ENCODE data around the gene FGF2.
"Not testable (repeated sequence)": the region's sequence is repeated elsewhere in the genome, so short reads cannot be mapped to it uniquely, and the experiment has no call there.

Gene FGF2

DNA sequence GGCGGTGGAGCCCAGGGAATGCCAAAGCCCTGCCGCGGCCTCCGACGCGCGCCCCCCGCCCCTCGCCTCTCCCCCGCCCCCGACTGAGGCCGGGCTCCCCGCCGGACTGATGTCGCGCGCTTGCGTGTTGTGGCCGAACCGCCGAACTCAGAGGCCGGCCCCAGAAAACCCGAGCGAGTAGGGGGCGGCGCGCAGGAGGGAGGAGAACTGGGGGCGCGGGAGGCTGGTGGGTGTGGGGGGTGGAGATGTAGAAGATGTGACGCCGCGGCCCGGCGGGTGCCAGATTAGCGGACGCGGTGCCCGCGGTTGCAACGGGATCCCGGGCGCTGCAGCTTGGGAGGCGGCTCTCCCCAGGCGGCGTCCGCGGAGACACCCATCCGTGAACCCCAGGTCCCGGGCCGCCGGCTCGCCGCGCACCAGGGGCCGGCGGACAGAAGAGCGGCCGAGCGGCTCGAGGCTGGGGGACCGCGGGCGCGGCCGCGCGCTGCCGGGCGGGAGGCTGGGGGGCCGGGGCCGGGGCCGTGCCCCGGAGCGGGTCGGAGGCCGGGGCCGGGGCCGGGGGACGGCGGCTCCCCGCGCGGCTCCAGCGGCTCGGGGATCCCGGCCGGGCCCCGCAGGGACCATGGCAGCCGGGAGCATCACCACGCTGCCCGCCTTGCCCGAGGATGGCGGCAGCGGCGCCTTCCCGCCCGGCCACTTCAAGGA lies at the start of gene FGF2:
Gene FGF2 (plus strand): TSS at position 279 of the 705 bp plus-strand sequence. CDS start 344 bp downstream, at position 623.
- DNase-seq = no peak

DNA sequence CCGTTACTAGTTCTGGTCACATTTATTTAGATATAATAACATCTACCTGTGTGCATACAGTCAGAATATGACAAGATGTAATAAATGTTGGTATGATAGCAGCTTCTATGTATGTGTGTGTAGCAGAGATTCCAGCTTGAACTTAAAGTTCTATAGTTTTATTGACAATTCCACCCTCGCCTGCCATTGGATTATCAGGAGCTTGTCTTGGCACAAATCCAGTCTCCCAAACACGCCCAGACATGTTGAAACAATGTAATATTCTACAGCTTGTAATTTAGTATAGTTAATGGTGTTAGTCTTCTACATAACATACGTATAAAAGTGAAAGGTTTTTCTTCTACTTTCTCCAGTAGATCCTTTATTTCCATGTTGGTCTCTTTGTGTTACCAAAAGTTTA lies 49.7 kb upstream of the FGF2 start:
- DNase-seq = no peak

DNA sequence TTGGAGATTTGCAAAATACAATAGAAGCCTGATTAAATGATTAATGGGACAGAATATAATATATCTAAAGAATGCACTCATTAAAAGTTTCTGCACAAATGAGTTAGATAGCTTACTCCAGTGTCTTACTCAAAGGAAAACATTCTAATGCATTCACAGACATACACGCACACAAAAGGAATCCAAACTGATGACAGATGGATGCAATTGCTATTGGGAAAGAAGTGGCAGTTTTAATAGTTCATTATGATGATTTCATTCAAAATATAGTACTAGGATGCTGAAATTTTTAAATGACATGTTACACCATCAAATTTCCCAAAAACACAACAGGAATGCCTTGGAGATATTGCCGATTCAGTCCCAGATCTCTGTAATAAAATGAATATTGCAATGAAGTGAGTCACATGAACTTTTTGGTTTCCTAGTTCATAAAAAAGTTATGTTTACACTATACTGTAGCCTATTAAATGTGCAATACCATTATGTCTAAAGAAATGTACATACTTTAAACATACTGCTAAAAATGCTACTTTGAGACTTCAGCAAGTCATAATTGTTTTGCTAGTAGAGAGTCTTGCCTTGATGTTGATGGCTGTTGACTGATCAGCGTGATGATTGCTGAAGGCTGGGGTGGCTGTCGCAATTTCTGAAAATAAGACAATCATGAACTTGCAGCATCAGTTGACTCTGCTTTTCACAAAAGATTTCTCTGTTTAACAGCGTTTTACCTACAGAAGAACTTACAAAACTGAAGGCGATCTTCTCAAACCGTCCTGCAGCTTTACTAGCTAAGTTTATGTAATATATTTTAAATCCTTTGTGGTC lies 48.6 kb upstream of the FGF2 start:
- DNase-seq = no peak

DNA sequence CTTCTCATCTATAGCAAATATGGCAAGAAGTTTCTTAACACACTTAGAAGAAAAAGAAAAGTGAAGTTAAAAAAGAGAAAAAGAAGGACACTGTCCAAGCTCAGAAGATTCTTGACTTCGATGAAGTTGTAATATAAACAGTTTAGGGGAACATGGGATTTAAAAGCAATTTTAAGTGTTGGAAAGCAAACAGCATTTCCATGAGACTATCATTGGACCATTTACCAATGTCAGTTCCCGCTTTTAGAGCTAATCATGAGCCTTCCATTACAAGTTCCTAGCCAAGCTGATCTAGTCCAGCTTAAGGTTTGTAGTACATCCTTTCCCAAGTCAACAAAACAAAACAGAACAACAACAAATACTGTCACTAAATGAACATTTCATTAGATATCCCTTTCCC lies 45.1 kb upstream of the FGF2 start:
- no peak for DNase-seq

DNA sequence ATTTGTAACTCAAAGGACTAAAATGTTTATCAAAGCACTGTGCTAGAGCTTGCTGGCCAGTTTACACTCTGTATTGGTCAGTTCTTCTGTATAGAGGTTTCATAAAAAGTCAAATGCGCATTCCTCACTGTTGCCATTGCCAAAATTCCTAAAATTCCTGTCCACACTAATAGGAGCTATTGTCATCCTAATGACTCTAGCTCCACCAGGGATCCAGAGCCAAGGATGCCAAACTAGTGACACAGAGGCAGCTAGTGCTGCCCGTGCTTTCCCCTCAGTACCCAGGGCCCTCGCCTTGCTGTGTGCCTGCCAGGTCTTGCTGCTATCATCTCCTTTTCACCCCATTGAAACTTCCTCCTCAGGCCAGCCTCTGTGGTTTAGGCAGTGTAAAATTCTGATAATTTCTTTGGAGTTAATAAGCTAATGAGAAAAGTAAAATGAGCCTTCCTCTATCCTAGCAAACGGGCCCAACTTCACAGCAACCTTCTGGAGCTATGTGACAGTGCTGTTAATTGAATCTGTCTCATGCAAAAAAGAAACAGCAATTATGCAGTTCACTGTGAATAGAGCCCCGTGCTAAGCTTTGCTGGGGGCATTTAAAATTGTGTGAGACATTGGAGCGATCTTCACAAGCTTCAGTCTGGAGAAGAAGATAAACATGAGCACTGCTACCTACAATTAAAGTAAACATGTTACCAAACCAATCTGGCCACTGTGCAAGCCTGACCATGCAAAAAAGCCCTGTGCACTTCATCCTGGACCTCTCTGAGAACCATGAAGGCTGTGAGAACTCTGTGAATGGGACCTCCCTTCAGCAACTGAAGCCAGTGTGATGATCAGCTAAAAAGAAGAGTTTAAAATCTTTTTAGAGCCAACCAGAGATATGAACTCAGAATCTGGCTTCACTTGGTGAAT lies 43.1 kb upstream of the FGF2 start:
- DNase-seq = no peak

DNA sequence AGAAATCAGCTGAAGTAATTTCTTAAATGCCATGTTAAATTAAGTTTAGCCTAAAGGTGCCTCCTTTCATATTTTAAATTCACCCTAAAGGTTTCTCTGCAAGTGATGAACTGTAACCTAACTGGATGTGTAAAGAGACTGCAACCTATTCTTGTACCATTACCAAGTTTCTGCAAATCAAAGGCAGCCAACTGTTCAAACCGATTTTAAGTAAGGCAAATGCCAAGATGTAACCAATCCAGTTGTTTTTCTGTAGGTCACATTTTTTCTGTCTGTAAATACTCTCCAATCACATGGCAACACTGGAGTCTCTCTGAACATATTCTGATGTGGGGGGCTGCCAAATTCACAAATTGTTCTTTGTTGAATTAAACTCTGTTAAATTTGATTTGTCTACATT lies 42.4 kb upstream of the FGF2 start:
- DNase-seq = no peak

DNA sequence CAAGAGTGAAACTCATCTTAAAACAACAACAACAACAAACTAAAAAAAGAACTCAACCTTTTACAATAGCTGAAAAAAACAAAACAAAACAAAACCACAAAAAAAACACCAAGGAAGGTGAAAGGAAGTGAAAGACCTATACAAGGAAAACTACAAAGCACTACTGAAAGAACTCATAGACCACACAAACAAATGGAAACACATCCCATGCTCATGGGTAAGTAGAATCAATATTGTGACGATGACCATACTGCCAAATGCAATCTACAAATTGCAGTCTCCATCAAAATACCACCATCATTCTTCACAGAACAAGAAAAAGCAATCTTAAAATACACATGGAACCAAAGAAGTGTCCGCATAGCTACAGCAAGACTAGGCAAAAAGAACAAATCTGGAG lies 41.5 kb upstream of the FGF2 start:
- DNase-seq = no peak

DNA sequence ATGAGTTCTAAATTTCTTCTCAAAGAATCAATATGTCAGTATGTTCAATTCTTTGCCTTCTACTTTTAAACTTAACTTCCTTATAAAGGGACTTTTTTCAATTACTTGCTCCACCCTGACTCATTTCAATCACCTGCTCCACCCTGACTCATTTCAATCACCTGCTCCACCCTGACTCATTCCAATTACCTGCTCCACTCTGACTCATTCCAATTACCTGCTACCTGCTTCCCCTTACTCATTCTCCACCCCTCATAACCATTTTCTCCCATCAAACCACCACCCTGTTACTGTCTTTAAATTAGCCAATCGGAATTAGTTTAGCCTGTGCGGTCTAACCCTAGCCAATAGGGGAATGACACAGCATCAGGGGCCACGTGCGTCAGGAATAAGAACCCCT lies 40.3 kb upstream of the FGF2 start:
- not testable (repeated sequence) for DNase-seq

- not testable (repeated sequence) for DNase-seq
Measured at GRCh38 chr4:122786920-122787319, 39.7 kb upstream of the FGF2 start.

DNA sequence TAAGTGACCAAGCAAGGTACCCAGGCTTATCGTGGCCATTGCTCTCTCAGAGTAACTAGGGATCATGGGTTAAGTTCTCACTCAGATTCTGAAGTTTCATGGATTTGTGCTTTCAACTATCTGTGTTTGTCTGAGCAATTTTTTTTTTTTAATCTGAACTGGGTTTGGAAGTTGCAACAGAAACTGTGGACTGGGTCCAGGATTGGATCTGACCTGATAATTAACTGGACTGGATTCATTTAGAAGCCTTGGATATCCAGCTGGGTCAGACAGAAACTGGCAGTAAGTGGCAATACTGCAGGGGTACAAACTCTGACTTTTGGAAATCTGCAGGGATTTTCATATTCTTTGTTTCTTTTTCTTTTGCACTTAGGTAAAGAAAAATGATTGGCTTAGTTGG lies 38.7 kb upstream of the FGF2 start:
- no peak for DNase-seq

GRCh38 chr4:122788935-122789334 lies 37.7 kb upstream of the FGF2 start:
- DNase-seq = no peak

- no peak for DNase-seq
Measured at GRCh38 chr4:122793811-122794210, 32.8 kb upstream of the FGF2 start.

- DNase-seq = no peak
Measured at GRCh38 chr4:122796801-122797404, 29.7 kb upstream of the FGF2 start.

DNA sequence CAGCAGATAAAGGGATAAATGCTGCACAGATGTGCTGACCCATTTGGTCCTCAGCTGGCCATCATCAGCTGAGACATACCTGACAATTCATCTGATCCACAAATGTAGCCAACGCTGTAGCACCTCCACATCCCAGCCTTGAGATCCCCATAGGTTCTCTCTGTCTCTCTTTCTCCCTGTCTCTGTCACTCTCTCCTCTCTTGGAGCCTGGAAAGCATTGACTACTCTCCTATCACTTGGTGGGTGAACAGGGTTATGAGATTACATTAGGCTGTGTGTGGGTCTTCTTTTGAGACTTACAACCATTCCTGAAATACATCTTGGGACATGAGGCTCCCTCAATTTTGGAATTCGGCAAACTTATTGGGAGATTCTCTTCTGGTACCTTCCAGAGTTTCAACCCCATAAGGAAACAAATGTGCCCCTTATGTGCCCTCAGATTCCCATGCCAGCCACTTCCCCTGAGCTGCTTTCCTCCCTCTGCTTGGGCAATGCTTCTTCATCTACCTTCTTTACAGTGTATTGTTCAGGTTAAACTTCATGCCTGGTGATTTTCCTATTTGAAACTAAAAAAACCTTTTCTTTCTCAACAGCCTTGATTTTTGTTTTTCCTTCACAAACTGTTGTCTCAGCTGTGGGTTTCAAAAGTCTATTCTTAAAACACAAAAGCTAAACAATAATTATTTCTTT lies 29.1 kb upstream of the FGF2 start:
- DNase-seq = no peak

DNA sequence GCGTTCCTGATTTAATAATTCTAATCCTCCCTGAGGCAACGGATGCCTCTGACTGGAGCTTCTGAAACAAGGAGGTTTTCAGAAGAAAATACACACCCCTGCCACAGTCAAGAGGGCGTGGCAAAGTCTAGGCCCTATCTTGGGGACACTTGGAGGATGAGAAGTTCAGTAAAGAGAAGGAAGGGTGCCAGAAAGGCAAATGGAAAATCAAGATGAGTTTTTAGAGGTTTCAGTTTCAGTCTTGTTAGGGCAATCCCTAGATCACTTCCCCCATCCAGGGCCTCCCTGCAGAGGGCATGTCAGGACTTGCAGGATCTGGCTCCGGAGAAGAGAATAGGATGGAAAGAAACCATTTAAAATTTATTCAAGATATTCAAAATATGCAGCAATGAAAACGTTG lies 28.5 kb upstream of the FGF2 start:
- DNase-seq = no peak

- no peak for DNase-seq
Measured at GRCh38 chr4:122798917-122799316, 27.7 kb upstream of the FGF2 start.

- DNase-seq = no peak
Measured at GRCh38 chr4:122803788-122804208, 22.8 kb upstream of the FGF2 start.

DNA sequence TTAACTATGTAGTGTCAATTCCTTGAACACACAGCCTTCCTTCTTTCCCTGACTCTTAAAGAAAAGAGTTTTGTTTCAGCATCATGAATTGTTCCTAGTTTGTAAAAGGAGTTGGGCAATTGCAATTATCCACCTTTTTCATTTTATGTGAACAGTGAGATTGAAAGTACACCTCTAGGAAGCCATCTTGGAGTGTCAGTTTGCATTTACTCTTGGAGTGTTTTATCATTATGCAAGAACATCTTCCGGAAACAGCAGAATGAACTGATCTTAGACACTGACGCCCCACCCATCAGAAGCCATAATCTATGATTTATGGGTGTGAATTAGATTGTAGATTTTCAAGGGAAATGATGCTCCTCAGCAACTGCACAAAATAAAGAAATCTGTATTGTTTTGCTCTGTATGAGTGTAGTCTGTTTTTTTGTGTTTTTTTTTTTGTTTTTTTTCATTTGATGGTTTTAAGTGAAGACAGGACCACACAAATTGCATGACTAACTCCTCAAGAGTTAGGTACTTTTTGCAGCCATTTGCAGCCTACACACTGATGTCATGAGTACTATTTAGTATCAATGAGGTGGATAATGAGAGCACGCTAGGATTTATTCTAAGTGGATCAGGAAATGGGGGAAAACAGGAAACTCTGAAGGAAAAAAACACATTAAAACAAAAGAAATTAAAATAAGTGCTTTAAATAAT lies 19.5 kb upstream of the FGF2 start:
- DNase-seq = no peak

DNA sequence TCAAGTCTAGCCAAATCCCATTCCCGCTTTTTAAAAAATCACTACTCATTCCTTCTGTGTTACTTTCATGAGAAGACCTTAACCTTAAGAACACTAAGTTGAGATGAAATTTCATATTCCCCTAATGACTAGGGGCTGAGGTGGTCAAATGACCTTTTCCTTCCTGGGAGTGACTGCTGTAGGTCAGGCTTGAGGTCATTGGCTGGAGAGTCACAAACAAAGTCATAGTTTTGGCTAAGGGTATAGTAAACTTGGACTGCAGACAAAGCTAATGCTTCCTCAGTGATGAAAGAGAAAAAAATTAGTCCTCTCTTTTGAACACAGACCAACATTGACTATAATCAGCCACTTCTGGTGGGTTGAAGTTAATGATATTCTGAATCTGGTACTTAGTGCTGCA lies 16.0 kb upstream of the FGF2 start:
- DNase-seq = no peak

DNA sequence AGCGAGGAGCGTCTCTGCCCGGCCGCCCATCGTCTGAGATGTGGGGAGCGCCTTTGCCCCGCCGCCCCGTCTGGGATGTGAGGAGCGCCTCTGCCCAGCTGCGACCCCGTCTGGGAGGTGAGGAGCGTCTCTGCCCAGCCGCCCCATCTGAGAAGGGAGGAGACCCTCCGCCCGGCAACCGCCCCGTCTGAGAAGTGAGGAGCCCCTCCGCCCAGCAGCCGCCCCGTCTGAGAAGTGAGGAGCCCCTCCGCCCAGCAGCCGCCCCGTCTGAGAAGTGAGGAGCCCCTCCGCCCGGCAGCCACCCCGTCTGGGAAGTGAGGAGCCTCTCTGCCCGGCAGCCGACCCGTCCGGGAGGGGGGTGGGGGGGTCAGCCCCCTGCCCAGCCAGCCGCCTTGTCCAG lies 14.8 kb upstream of the FGF2 start:
- DNase-seq = not testable (repeated sequence)

- not testable (repeated sequence) for DNase-seq
Measured at GRCh38 chr4:122812823-122813222, 13.8 kb upstream of the FGF2 start.

GRCh38 chr4:122814426-122814825 lies 12.2 kb upstream of the FGF2 start:
- DNase-seq = no peak

Data from activated gamma-delta T cell treated with Interleukin-2 at 50 U/mL for 16 hours (primary cell).